Brain microvascular endothelial cell (primary cell): ENCODE measurements around the gene SGCD.

Source experiments
- DNase-seq: peaks from one replicate; pipeline ENCODE4 v3.0.0-alpha.2; 2020
- H3K27ac ChIP-seq: fragments of 250-450 bp; sonication (Bioruptor Pico); 2 replicates; pipeline ENCODE4 v1.5.1; 2020; ENCODE audit warnings: mild to moderate bottlenecking, moderate library complexity
- H3K27me3 ChIP-seq: fragments of 250-450 bp; sonication (Bioruptor Pico); replicated peaks from 2 replicates; pipeline ENCODE4 v1.5.1; 2020; ENCODE audit warnings: mild to moderate bottlenecking
- H3K36me3 ChIP-seq: fragments of 250-450 bp; sonication (Bioruptor Pico); replicated peaks from 2 replicates; pipeline ENCODE4 v1.5.1; 2020; ENCODE audit warnings: mild to moderate bottlenecking
- H3K4me3 ChIP-seq: 2 replicates; pipeline ENCODE4 v1.5.1; 2011; ENCODE audit warnings: low read depth, mild to moderate bottlenecking, control low read depth, low read length, moderate library complexity
- in situ Hi-C: cut with HindIII; loops from 2 replicates; pipeline ENCODE4 v1.10.0; 2017; ENCODE audit warnings: low sequenced_read_pairs, low pct_ligation_motif_present
- TF ChIP-seq, protein P1 (sequence below): IDR thresholded peaks from 2 replicates; pipeline ENCODE4 v1.5.1; 2011; ENCODE audit warnings: low read depth, mild to moderate bottlenecking, moderate library complexity, low read length, control low read depth, inconsistent platforms; ENCODE audit errors: missing control alignments

SGCD gene

DNA sequence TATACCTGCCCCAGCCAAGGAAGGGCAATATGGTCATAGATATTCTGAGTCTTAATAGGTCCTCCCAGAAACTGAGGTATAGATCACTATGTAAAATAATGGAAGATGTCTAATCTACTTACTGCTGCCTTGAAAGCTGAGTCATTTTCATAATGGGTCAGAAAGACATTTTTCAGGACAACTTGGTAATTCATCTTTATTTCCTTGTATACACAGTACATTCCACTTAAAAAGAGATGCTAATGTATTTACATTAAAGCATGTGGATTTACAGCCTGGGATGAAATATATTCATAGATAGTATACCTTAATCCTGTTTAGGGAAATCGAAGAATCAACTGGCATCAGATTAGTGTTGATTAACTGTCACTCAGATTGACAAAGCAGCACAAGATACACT is 304.0 kb downstream of the SGCD start:
- TF ChIP-seq, protein P1, sequence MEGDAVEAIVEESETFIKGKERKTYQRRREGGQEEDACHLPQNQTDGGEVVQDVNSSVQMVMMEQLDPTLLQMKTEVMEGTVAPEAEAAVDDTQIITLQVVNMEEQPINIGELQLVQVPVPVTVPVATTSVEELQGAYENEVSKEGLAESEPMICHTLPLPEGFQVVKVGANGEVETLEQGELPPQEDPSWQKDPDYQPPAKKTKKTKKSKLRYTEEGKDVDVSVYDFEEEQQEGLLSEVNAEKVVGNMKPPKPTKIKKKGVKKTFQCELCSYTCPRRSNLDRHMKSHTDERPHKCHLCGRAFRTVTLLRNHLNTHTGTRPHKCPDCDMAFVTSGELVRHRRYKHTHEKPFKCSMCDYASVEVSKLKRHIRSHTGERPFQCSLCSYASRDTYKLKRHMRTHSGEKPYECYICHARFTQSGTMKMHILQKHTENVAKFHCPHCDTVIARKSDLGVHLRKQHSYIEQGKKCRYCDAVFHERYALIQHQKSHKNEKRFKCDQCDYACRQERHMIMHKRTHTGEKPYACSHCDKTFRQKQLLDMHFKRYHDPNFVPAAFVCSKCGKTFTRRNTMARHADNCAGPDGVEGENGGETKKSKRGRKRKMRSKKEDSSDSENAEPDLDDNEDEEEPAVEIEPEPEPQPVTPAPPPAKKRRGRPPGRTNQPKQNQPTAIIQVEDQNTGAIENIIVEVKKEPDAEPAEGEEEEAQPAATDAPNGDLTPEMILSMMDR, result no peak
- H3K27me3 ChIP-seq, result no peaks in the 10 kb centered on the region
- H3K27ac ChIP-seq, result no peak overlapping the region
- no peak overlapping the region for H3K4me3 ChIP-seq
- no peak for DNase-seq
- no peaks in the 10 kb centered on the region for H3K36me3 ChIP-seq
- in situ Hi-C loops, result no loop called here

DNA sequence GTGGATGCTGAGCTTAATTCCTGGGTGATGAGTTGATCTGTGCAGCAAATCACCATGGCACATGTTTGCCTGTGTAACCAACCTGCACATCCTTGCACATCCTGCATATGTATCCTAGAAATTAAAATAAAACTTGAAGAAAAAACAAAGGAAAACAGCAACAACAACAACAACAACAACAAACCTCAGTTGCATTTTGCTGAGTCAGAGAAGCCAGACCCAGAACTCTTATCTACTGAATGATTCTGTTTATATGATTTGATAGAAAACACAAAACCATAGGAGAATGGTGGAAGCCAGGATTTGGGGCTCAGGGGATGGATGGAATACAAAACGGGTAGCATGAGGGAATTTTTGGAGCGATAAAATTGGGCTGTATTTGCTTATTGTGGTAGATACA is 307.3 kb downstream of the SGCD start:
- DNase-seq, result no peak
- Histone ChIP-seq H3K27ac (no peak overlapping the region), H3K4me3 (no peak overlapping the region), H3K36me3 (no peaks in the 10 kb centered on the region), H3K27me3 (no peaks in the 10 kb centered on the region)
- in situ Hi-C loops, result no loop called here
- TF ChIP-seq, protein P1, result no peak

DNA sequence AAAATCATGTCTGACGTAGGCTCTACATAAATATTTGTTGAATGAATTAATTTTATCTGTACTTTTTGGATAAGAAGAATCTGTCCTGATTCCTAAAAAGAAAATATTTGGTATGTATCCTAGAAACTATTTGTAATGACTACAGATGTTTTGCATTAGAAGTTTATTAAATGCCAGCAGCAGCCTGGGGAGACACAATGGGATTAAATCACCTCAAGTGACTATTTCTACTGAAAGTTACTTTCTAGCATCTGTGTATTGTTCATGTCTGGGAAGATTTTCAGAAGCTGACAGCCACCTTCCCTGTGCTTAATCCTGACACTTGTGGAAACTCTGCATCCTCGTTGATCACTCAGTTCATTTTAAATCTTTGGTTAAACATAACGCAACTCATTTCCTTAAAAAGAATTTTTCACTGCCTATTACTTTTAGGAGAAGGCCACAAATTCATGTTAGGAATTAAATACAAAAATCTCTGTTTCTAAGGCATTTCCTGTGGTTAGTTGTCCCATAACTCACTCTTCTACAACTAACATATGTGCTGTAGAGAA is 313.8 kb downstream of the SGCD start:
- DNase-seq, result no peak
- Histone ChIP-seq H3K27me3 (no peaks in the 10 kb centered on the region), H3K36me3 (no peaks in the 10 kb centered on the region), H3K27ac (no peak overlapping the region), H3K4me3 (no peak overlapping the region)
- in situ Hi-C loops, result no loop called here
- TF ChIP-seq, protein P1, result no peak

DNA sequence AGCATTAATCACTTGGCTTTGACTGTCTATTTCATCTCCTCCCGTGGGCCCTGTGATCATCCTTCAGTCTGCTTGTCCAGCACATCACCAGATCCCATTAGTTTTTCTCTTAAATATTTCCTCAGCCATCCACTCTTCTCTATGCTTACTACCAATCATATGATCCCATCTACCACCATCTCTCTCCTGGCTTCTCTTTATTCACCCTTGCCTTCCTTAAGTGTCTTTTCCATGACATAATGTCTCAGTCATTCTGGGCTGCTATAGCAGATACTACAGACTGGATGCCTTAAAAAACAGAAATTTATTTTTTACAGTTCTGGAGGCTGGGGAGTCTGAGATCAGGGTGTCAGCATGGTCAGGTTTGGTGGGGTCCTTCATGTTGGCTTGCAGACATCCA is 314.7 kb downstream of the SGCD start:
- H3K4me3 ChIP-seq, result no peak overlapping the region
- DNase-seq, result no peak
- TF ChIP-seq, protein P1, result no peak
- H3K27ac ChIP-seq, result no peak overlapping the region
- H3K36me3 ChIP-seq, result no peaks in the 10 kb centered on the region
- in situ Hi-C loops, result no loop called here
- no peaks in the 10 kb centered on the region for H3K27me3 ChIP-seq

DNA sequence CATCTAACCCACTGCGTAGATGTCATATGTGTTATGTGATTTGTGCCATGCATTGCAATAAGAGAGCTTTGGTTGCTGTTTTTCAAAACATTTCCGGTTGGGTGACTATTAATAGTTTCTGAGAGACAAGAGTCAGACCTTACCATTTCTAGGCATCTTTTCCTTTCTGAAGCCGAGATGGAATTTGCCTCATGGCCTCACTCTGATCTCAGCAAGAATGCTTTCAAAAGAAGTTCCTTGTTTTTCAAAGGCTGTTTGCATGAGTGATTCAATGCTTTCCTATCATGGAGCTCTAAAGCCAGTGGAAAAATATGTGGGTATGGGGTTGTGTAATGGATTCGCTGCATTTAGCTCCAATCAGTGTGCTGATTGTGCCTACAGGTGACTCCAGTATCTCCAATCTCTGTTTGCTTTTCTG is 320.1 kb downstream of the SGCD start:
- in situ Hi-C loops, result no loop called here
- TF ChIP-seq, protein P1, result no peak
- DNase-seq, result no peak

DNA sequence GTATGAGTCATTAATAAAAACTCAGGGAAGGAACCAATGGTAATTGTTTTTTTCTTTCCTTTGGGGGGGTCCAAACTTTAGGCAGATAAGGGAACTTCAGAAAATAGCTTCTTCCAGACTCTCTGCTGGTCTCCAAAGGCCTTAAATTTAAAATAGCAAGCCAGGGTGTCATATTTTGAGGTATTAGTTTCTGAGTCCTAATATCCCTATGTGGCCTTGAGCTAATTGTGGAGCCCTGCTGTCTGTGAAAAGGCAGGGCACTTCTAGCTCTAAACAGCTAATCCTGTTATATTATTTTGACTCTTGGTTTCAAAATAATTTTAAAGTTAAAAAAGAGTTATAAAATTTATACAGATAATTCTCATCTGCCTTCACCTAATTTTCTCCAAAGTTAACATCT is 327.5 kb downstream of the SGCD start:
- Histone ChIP-seq H3K36me3 (no peaks in the 10 kb centered on the region), H3K27ac (no peak overlapping the region), H3K4me3 (no peak overlapping the region), H3K27me3 (no peaks in the 10 kb centered on the region)
- TF ChIP-seq, protein P1, result no peak
- no peak for DNase-seq
- in situ Hi-C loops, result no loop called here

More for the DNA sequence above, 320.1 kb downstream of the SGCD start:
- no peak overlapping the region for H3K4me3 ChIP-seq
- H3K27me3 ChIP-seq, result no peaks in the 10 kb centered on the region
- H3K36me3 ChIP-seq, result no peaks in the 10 kb centered on the region
- H3K27ac ChIP-seq, result no peak overlapping the region
